ENCODE data around the gene AFF3.

- no peak for TF ChIP-seq MAX (IDR thresholded peaks at IDR 0.05)
- no peak for TF ChIP-seq CREB1 (IDR thresholded peaks at IDR 0.05)
- TF ChIP-seq CBX8 (IDR thresholded peaks at IDR 0.05; ENCODE audit: borderline replicate concordance, low read depth, low read length): no peak
- no peak for TF ChIP-seq ATF2 (IDR thresholded peaks at IDR 0.05; ENCODE audit: low read length)
Observed at GRCh38 chr2:99775585-99775984, 366.8 kb downstream of the AFF3 start.
